Measurements from ENCODE around the gene ARID5B.

Gene ARID5B

DNA sequence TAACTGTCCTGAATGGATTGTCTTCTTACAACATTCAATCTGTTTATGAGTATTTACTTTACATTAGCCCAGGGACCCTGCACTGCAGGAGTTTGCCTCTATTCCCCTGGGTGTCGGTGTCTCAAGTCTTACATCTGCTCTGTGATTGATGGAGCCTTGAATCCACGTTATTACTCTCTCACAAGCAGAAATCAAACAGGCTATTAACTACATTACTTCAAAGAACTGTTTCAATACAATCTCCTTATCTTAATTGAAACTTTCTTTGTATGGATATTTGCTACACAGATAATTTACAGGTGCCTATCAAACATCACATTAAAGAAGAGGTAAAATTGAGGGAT is 3.1 kb upstream of the ARID5B start:
- Histone ChIP-seq H3K27me3 (ENCODE audit: insufficient read depth, low read length, poor library complexity) (peaks cover 22% of the 10 kb centered on the region), H3K4me3 (ENCODE audit: low read depth in 1 of 2, low read length in 2 of 2) (no peak overlapping the region), H3K79me2 (ENCODE audit: insufficient read depth, low read length) (no peaks in the 10 kb centered on the region), H3K27ac (ENCODE audit: low read length) (no peak overlapping the region), H3K9me3 (ENCODE audit: insufficient read depth, low read length, severe bottlenecking) (no peaks in the 10 kb centered on the region), H2AFZ (ENCODE audit: low read depth, low read length) (no peak overlapping the region), H3K36me3 (ENCODE audit: insufficient read depth, low read length) (no peaks in the 10 kb centered on the region), H3K9ac (ENCODE audit: low read depth, low read length) (no peak overlapping the region), H3K4me1 (ENCODE audit: insufficient read depth, low read length) (peaks cover 38% of the 10 kb centered on the region), H4K20me1 (ENCODE audit: insufficient read depth, low read length) (no peaks in the 10 kb centered on the region), H3K4me2 (ENCODE audit: insufficient read depth, low read length) (no peak overlapping the region)
- TF ChIP-seq, protein P1, sequence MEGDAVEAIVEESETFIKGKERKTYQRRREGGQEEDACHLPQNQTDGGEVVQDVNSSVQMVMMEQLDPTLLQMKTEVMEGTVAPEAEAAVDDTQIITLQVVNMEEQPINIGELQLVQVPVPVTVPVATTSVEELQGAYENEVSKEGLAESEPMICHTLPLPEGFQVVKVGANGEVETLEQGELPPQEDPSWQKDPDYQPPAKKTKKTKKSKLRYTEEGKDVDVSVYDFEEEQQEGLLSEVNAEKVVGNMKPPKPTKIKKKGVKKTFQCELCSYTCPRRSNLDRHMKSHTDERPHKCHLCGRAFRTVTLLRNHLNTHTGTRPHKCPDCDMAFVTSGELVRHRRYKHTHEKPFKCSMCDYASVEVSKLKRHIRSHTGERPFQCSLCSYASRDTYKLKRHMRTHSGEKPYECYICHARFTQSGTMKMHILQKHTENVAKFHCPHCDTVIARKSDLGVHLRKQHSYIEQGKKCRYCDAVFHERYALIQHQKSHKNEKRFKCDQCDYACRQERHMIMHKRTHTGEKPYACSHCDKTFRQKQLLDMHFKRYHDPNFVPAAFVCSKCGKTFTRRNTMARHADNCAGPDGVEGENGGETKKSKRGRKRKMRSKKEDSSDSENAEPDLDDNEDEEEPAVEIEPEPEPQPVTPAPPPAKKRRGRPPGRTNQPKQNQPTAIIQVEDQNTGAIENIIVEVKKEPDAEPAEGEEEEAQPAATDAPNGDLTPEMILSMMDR (IDR thresholded peaks at IDR 0.05; ENCODE audit: borderline replicate concordance, extremely low read depth, low read length, poor library complexity, severe bottlenecking), result no peak
- no peak for TF ChIP-seq EZH2 (IDR thresholded peaks at IDR 0.05; ENCODE audit: borderline replicate concordance, low read depth, low read length, severe bottlenecking)
- ATAC-seq (ENCODE audit: insufficient read depth, low read depth) (no peak), DNase-seq (no peak)

GRCh38 chr10:61899069-61899531 is 2.4 kb upstream of the ARID5B start:
- H3K36me3 ChIP-seq (ENCODE audit: insufficient read depth, low read length), result no peaks in the 10 kb centered on the region
- H3K9me3 ChIP-seq (ENCODE audit: insufficient read depth, low read length, severe bottlenecking), result no peaks in the 10 kb centered on the region
- peaks cover 44% of the 10 kb centered on the region for H3K4me1 ChIP-seq (ENCODE audit: insufficient read depth, low read length)
- H2AFZ ChIP-seq (ENCODE audit: low read depth, low read length), result 0 out of 2 replicates have a peak overlapping the region, but pooled peaks have one; percentile 19
- H3K4me2 ChIP-seq (ENCODE audit: insufficient read depth, low read length), result peak overlapping the region; percentile 95
- peak overlapping the region; percentile 62 for H3K9ac ChIP-seq (ENCODE audit: low read depth, low read length)
- TF ChIP-seq EZH2 (IDR thresholded peaks at IDR 0.05; ENCODE audit: borderline replicate concordance, low read depth, low read length, severe bottlenecking), result no peak
- TF ChIP-seq, protein P1 (IDR thresholded peaks at IDR 0.05; ENCODE audit: borderline replicate concordance, extremely low read depth, low read length, poor library complexity, severe bottlenecking), result no peak
- H3K27me3 ChIP-seq (ENCODE audit: insufficient read depth, low read length, poor library complexity), result peaks cover 27% of the 10 kb centered on the region
- H3K27ac ChIP-seq (ENCODE audit: low read length), result 0 out of 2 replicates have a peak overlapping the region, but pooled peaks have one; percentile 53
- H3K4me3 ChIP-seq (ENCODE audit: low read depth in 1 of 2, low read length in 2 of 2), result peak overlapping the region; percentile 62 to 78; a peak in 2 of 4 replicates
- H4K20me1 ChIP-seq (ENCODE audit: insufficient read depth, low read length), result no peaks in the 10 kb centered on the region
- ATAC-seq (ENCODE audit: insufficient read depth, low read depth), result no peak
- no peaks in the 10 kb centered on the region for H3K79me2 ChIP-seq (ENCODE audit: insufficient read depth, low read length)
- DNase-seq, result no peak

DNA sequence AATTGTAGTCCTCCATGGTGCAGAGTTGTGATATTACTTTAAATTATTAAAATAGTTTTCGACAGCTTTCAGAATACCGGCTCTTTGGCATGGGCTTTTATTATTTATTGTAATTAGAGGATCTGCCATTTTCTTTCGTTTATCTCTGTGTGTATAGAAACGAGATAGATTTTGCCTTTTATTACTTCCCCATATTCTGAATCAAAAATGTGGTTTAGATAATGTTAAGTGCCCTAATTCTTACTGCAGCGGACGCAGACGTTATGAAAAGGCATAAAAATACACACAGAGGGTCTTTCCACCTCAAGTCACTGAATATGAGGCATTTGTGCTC is 1.9 kb upstream of the ARID5B start:
- DNase-seq (no peak), ATAC-seq (ENCODE audit: insufficient read depth, low read depth) (no peak)
- Histone ChIP-seq H3K9ac (ENCODE audit: low read depth, low read length) (peak overlapping the region; percentile 62), H3K4me3 (ENCODE audit: low read depth in 1 of 2, low read length in 2 of 2) (peak overlapping the region; percentile 62 to 78; a peak in 3 of 4 replicates), H3K27ac (ENCODE audit: low read length) (peak overlapping the region; percentile 53), H3K27me3 (ENCODE audit: insufficient read depth, low read length, poor library complexity) (peaks cover 32% of the 10 kb centered on the region), H3K36me3 (ENCODE audit: insufficient read depth, low read length) (no peaks in the 10 kb centered on the region), H2AFZ (ENCODE audit: low read depth, low read length) (peak overlapping the region; percentile 54), H3K9me3 (ENCODE audit: insufficient read depth, low read length, severe bottlenecking) (no peaks in the 10 kb centered on the region), H3K4me1 (ENCODE audit: insufficient read depth, low read length) (peaks cover 48% of the 10 kb centered on the region), H3K4me2 (ENCODE audit: insufficient read depth, low read length) (peak overlapping the region; percentile 95), H3K79me2 (ENCODE audit: insufficient read depth, low read length) (no peaks in the 10 kb centered on the region), H4K20me1 (ENCODE audit: insufficient read depth, low read length) (no peaks in the 10 kb centered on the region)
- TF ChIP-seq, protein P1 (IDR thresholded peaks at IDR 0.05; ENCODE audit: borderline replicate concordance, extremely low read depth, low read length, poor library complexity, severe bottlenecking), result no peak
- TF ChIP-seq EZH2 (IDR thresholded peaks at IDR 0.05; ENCODE audit: borderline replicate concordance, low read depth, low read length, severe bottlenecking), result peak; percentile 44
